ENCODE results near the gene FN1.

GRCh38 chr2:215324811-215325210, 111.1 kb downstream of the FN1 start:
- TF ChIP-seq CTCF (IDR thresholded peaks at IDR 0.05) (no peak), POLR2A (IDR thresholded peaks at IDR 0.05) (no peak)
